H9 (cell line): ENCODE results near the gene CDH4. TPM values are rescaled to one million over a fixed set of nuclear protein-coding genes. Genes with fewer than 3 reads are reported as not detected.

Experiments used
- DNase-seq: peaks from one replicate; pipeline ENCODE4 v3.0.0-alpha.2; 2017
- H2AFZ ChIP-seq: one replicate; pipeline ENCODE4 v1.6.1; 2013; ENCODE audit warnings: mild to moderate bottlenecking, low read length, control low read depth, moderate library complexity
- H2AK5ac ChIP-seq: 2 replicates; pipeline ENCODE4 v1.6.1; 2013; ENCODE audit warnings: low read length, control low read depth, mixed read lengths; ENCODE audit not compliant: insufficient read length
- H2BK120ac ChIP-seq: one replicate; pipeline ENCODE4 v1.6.1; 2013; ENCODE audit warnings: low read depth, mild to moderate bottlenecking, low read length, control low read depth, inconsistent platforms; ENCODE audit not compliant: poor library complexity, severe bottlenecking
- H2BK12ac ChIP-seq: 2 replicates; pipeline ENCODE4 v1.6.1; 2013; ENCODE audit warnings: low read length, control low read depth, mixed read lengths, low read depth; ENCODE audit not compliant: insufficient read length
- H2BK15ac ChIP-seq: 2 replicates; pipeline ENCODE4 v1.6.1; 2013; ENCODE audit warnings: low read depth, low read length, control low read depth
- H2BK20ac ChIP-seq: one replicate; pipeline ENCODE4 v1.6.1; 2013; ENCODE audit warnings: low read depth, mild to moderate bottlenecking, low read length, control low read depth, inconsistent platforms; ENCODE audit not compliant: poor library complexity, severe bottlenecking
- H2BK5ac ChIP-seq: 2 replicates; pipeline ENCODE4 v1.6.1; 2013; ENCODE audit warnings: low read length, control low read depth, mixed read lengths; ENCODE audit not compliant: insufficient read length
- H3K14ac ChIP-seq: 2 replicates; pipeline ENCODE4 v1.6.1; 2013; ENCODE audit warnings: low read length, control low read depth; ENCODE audit not compliant: insufficient read depth
- H3K18ac ChIP-seq: 2 replicates; pipeline ENCODE4 v1.6.1; 2013; ENCODE audit warnings: low read depth, mild to moderate bottlenecking, mixed read lengths, low read length, control low read depth; ENCODE audit not compliant: insufficient read length
- H3K23ac ChIP-seq: 2 replicates; pipeline ENCODE4 v1.6.1; 2013; ENCODE audit warnings: low read length, control low read depth, mixed read lengths, low read depth; ENCODE audit not compliant: insufficient read length
- H3K23me2 ChIP-seq: 2 replicates; pipeline ENCODE4 v1.6.1; 2013; ENCODE audit warnings: low read depth, mild to moderate bottlenecking, mixed read lengths, low read length, control low read depth; ENCODE audit not compliant: insufficient read length, poor library complexity, severe bottlenecking
- H3K27ac ChIP-seq: 2 replicates; pipeline ENCODE4 v1.5.1; 2013; ENCODE audit warnings: low read length, control low read depth, mixed read lengths, low read depth; ENCODE audit not compliant: insufficient read length
- H3K27me3 ChIP-seq: 2 replicates; pipeline ENCODE4 v1.6.1; 2013; ENCODE audit warnings: low read length, control low read depth, inconsistent platforms; ENCODE audit not compliant: insufficient read depth
- H3K4ac ChIP-seq: 2 replicates; pipeline ENCODE4 v1.6.1; 2013; ENCODE audit warnings: low read depth, mild to moderate bottlenecking, control low read depth, inconsistent platforms, low read length, moderate library complexity
- H3K4me1 ChIP-seq: 2 replicates; pipeline ENCODE4 v1.6.1; 2013; ENCODE audit warnings: low read length, control low read depth, inconsistent platforms; ENCODE audit not compliant: insufficient read depth
- H3K4me2 ChIP-seq: 2 replicates; pipeline ENCODE4 v1.6.1; 2013; ENCODE audit warnings: low read length, control low read depth, mixed read lengths; ENCODE audit not compliant: insufficient read length, insufficient read depth
- H3K56ac ChIP-seq: 2 replicates; pipeline ENCODE4 v1.6.1; 2013; ENCODE audit warnings: low read depth, mild to moderate bottlenecking, mixed read lengths, low read length, control low read depth; ENCODE audit not compliant: insufficient read length
- H3K79me1 ChIP-seq: 2 replicates; pipeline ENCODE4 v1.6.1; 2013; ENCODE audit warnings: low read depth, mild to moderate bottlenecking, moderate library complexity, low read length, control low read depth, inconsistent platforms; ENCODE audit not compliant: insufficient read depth, poor library complexity, severe bottlenecking
- H3K79me2 ChIP-seq: 2 replicates; pipeline ENCODE4 v1.6.1; 2013; ENCODE audit warnings: low read length, control low read depth, inconsistent platforms; ENCODE audit not compliant: insufficient read depth
- H3K9ac ChIP-seq: 2 replicates; pipeline ENCODE4 v1.6.1; 2013; ENCODE audit warnings: low read length, control low read depth, mixed read lengths; ENCODE audit not compliant: insufficient read length; ENCODE audit errors: extremely low read depth
- H3K9me3 ChIP-seq: one replicate; pipeline ENCODE4 v1.6.1; 2013; ENCODE audit warnings: low read depth, low read length, inconsistent platforms; ENCODE audit not compliant: control insufficient read depth
- H3T11ph ChIP-seq: one replicate; pipeline ENCODE4 v1.6.1; 2013; ENCODE audit warnings: mild to moderate bottlenecking, low read length, control low read depth, inconsistent platforms
- H4K20me1 ChIP-seq: one replicate; pipeline ENCODE4 v1.6.1; 2013; ENCODE audit not compliant: control insufficient read depth, insufficient read length, insufficient read depth
- H4K5ac ChIP-seq: 2 replicates; pipeline ENCODE4 v1.6.1; 2013; ENCODE audit warnings: low read depth, mild to moderate bottlenecking, mixed read lengths, low read length, control low read depth; ENCODE audit not compliant: insufficient read length
- H4K8ac ChIP-seq: replicated peaks from 2 replicates; pipeline ENCODE4 v1.6.1; 2013; ENCODE audit warnings: low read length, control low read depth, mixed read lengths, low read depth; ENCODE audit not compliant: insufficient read length
- H4K91ac ChIP-seq: 2 replicates; pipeline ENCODE4 v1.6.1; 2013; ENCODE audit warnings: low read depth, mild to moderate bottlenecking, moderate library complexity, mixed read lengths, low read length, control low read depth; ENCODE audit not compliant: insufficient read length
- H3K27ac Mint-ChIP-seq, 3 experiments: 2 replicates in 2 of 3; 3 replicates in 1 of 3; pipeline ENCODE4 v1.8.0; 2020 to 2021; ENCODE audit warnings: mixed read lengths in 3 of 3, mild to moderate bottlenecking in 1 of 3, moderate library complexity in 1 of 3
- H3K27me3 Mint-ChIP-seq: 2 replicates; pipeline ENCODE4 v1.8.0; 2021; ENCODE audit warnings: low read depth, mild to moderate bottlenecking, moderate library complexity, mixed read lengths
- H3K36me3 Mint-ChIP-seq, 3 experiments: 2 replicates in 2 of 3; 3 replicates in 1 of 3; pipeline ENCODE4 v1.8.0; 2020 to 2021; ENCODE audit warnings: low read depth in 3 of 3, mixed read lengths in 3 of 3; ENCODE audit not compliant: insufficient read depth in 1 of 3
- H3K4me1 Mint-ChIP-seq, 2 experiments: 2 replicates each; pipeline ENCODE4 v1.8.0; 2020; ENCODE audit warnings: mixed read lengths in 2 of 2
- H3K4me3 Mint-ChIP-seq, 2 experiments: 2 replicates in 1 of 2; 3 replicates in 1 of 2; pipeline ENCODE4 v1.8.0; 2020 to 2021; ENCODE audit warnings: mild to moderate bottlenecking in 2 of 2, mixed read lengths in 2 of 2, moderate library complexity in 1 of 2
- H3K9me3 Mint-ChIP-seq, 2 experiments: 2 replicates in 1 of 2; 3 replicates in 1 of 2; pipeline ENCODE4 v1.8.0; 2020; ENCODE audit warnings: mild to moderate bottlenecking in 2 of 2, mixed read lengths in 2 of 2, moderate library complexity in 1 of 2
- CTCF ChIP-seq: fragments of 200-600 bp; sonication (generic); conservative IDR thresholded peaks from 3 replicates; pipeline ENCODE4 v1.8.0; 2021; ENCODE audit warnings: antibody characterized with exemption, mild to moderate bottlenecking
- WGBS: extraction: QIAGEN DNeasy Blood & Tissue Kit; methylation state at CpG from one replicate; pipeline ENCODE4 v1.1.7; 2013; ENCODE audit warnings: missing lambda C conversion rate, low lambda C conversion rate, mixed read lengths; ENCODE audit not compliant: insufficient read length; ENCODE audit errors: extremely low coverage; 5-methylcytosine and 5-hydroxymethylcytosine counted together
- total RNA-seq: library from RNA; stranded (reverse); gene quantifications from 2 replicates; pipeline ENCODE4 v1.2.1, GENCODE V29; 2021

The CDH4 gene
- total RNA-seq, 1 experiment from 2014 or later: 3.0 TPM

GRCh38 chr20:61281286-61281795 lies 29.3 kb downstream of the CDH4 start:
- Histone ChIP-seq H4K20me1 (no peaks in the 10 kb centered on the region), H3K9me3 (no peaks in the 10 kb centered on the region), H2BK20ac (no peak overlapping the region), H3K79me2 (no peaks in the 10 kb centered on the region), H3K27me3 (no peaks in the 10 kb centered on the region; the same call in 1 of the 2 replicates), H3K23ac (no peak overlapping the region), H3K23me2 (no peaks in the 10 kb centered on the region), H3K56ac (no peak overlapping the region), H3K9ac (no peak overlapping the region), H3K27ac (no peak overlapping the region), H3K79me1 (no peaks in the 10 kb centered on the region), H3K14ac (no peak overlapping the region), H2BK15ac (no peak overlapping the region), H2AK5ac (no peak overlapping the region), H2BK12ac (no peak overlapping the region), H4K5ac (no peak overlapping the region), H2BK120ac (no peak overlapping the region), H4K91ac (no peak overlapping the region), H3K4me1 (no peaks in the 10 kb centered on the region), H3K4me2 (no peak overlapping the region), H2AFZ (no peak overlapping the region), H4K8ac (no peak overlapping the region), H3K18ac (no peak overlapping the region), H3T11ph (no peak overlapping the region), H2BK5ac (no peak overlapping the region), H3K4ac (no peak overlapping the region)
- H3K27ac Mint-ChIP-seq: no peak overlapping the region
- H3K36me3 Mint-ChIP-seq: peaks cover 4 to 6% (median 5%) of the 10 kb centered on the region in 3 experiments
- TF ChIP-seq CTCF: no peak
- peaks cover 3% of the 10 kb centered on the region in 2 experiments; a peak in 1 of 4 replicates for H3K4me1 Mint-ChIP-seq
- no peak overlapping the region for H3K4me3 Mint-ChIP-seq
- WGBS: no CpG with 5 or more reads among the region's 12 CpGs
- H3K27me3 Mint-ChIP-seq: peaks cover 16% of the 10 kb centered on the region
- peaks cover 13 to 20% of the 10 kb centered on the region in 2 experiments for H3K9me3 Mint-ChIP-seq
- DNase-seq: no peak
